HG03442 (cell line): ENCODE data around the gene MYD88.

Experiments
- ATAC-seq: cut with Tn5 transposase; IDR thresholded peaks from one replicate; pipeline ENCODE4 v1.9.1; 2021; ENCODE audit warnings: mild to moderate bottlenecking, moderate library complexity; ENCODE audit not compliant: unreplicated experiment

MYD88 gene

DNA sequence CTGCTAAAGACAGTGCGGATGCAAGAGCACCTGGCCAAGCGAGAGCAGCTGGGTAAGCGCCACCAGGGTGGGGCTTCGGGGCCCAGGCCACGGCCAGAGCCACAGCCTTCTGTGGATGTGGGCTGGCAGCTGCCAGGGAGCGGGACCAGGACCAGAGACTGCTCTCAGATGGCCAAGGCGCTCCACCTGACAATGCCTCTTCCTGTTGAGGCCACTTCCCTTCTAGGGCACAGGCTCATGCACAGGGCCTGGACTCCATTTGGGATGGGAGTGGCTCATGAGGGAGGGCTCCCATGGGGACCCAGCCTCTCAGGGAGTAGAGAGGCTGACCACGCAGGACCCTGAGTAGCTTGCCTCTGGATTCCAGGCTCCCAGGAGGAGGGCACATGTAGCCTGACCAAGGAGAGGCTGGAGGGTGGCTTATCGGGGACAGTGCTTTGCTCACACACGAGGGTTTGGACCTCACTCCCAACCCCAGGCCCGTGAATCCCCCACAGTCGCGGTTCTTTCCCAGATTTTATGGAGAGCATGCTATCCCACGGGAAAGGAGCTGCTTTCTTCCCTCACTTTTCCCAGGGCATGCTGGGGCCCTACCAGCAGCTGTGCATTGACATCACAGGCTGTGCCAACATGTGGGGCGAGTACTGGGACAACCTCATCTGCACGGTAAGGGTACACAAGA lies 26.6 kb upstream of the MYD88 start:
- ATAC-seq = no peak

DNA sequence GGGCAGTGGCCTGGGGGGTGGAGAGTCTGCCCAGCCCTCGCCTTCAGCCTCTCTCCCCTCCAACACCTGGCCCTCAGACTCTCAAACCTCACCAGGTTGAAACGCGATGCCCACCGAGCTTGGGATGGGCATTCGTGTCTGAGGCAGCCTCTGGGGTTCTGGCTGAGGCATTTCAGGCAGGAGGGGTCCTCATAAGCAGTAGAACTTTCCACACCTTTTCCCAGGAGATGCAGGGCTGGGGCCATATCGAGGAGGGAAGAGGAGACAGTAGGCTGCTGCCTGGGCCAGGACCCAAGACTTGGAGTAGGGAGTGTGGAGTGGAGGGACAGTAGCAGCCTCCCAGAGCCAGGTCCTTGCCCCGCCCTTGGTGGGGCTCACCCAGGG lies 26.1 kb upstream of the MYD88 start:
- no peak for ATAC-seq

DNA sequence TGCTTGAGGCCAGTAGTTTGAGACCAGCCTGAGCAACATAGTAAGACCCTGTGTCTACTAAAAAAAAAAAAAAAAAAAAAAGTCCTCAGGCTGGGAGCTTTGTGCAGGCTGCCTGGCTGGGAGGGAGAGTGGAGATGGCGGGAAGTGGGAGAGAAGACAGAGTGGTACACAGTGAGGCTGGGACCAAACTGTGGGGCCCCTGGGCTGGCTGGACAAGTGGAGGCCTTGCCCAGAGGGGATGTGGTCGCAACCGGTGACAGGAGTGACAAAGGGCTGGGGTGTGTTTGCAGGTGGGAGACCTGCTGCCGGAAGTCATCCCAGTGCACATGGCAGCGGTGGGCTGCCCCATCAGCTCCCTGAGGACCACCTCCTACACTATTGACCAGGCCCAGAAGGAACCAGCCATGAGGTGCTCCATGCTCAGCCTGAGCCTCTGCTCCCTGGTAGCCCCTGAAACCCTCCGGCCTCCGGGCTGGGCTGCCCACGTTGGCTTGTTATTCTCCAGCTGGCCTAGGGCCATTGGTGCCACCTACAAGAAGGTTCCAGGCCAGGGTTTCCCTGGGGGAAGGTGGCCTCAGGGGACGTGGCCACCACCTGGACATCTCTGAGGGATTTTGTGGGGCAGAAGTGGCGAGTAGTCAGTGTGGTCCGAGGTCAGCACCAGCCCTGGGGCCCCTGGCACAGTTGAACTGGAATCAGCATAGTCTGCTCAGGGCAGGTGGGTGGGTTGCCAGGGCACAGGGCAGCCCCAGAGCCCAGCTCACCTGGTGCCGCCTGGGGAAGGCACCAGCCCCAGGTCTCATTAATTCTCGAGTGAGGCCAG lies 24.2 kb upstream of the MYD88 start:
- no peak for ATAC-seq

- no peak for ATAC-seq
Measured at GRCh38 chr3:38114875-38115644, 23.4 kb upstream of the MYD88 start.

DNA sequence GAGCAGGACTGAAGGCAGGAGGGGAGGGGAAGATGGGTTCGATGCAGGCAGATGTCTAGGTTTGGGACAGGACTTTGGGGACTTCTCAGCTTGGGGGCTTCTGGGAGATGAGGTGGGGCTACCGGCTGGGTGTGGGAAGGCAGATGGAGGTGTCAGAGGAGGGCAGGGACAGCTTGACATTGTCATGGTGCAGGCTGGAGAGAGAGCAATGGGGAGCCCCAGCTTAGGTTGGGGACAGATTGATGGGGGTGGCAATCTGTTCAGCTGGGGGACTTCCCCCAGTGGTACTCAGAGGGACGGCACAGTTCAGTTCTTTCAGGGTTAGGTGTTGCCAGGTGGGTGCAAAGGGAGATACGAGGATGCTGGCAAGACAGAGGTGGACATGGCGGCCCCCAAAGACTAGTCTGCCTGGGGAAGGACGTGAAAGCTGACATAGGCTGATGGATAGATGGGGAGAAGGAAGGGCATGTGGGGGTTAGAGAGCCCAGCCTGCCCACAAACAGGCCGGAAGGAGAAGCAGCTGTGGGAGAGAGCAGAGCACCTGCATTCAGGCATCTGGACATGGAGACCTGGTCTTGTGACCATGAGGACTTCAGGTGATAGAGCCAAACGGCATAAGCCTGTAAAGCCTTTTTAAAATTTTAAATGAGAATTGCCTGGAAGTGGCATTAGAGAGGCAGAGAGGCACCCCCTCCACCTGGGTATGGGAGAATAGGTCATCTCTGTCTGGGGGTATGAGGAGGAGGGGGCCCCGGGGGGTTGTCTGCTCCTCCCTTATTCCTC lies 22.6 kb upstream of the MYD88 start:
- ATAC-seq = no peak

DNA sequence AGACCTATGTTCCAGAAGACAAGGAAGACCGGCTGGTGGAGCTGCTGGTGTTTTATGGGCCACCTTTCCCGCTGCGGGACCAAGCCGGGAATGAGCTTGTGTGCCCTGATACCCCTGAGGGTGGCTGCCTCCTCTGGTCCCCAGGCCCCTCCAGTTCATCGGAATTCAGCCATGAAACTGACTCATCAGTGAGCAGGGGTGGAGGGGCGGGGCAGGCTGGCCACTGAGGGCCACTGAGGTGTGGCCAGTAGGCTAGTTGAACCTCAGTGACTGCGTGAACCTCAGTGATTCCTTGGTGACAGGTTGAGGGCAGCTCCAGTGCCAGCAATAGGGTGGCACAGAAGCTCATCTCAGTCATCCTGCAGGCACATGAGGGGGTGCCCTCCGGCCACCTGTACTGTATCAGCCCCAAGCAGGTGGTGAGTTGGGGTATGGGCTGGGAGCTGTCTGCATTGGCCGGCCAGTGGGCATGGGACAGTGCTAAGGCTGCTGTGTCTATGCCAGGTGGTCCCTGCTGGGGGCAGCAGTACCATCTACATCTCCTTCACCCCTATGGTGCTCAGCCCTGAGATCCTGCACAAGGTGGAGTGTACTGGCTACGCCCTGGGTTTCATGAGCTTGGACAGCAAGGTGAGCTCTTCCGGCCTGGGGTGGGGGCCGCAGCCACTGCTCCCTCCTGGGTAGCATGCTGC lies 21.8 kb upstream of the MYD88 start:
- ATAC-seq = no peak

DNA sequence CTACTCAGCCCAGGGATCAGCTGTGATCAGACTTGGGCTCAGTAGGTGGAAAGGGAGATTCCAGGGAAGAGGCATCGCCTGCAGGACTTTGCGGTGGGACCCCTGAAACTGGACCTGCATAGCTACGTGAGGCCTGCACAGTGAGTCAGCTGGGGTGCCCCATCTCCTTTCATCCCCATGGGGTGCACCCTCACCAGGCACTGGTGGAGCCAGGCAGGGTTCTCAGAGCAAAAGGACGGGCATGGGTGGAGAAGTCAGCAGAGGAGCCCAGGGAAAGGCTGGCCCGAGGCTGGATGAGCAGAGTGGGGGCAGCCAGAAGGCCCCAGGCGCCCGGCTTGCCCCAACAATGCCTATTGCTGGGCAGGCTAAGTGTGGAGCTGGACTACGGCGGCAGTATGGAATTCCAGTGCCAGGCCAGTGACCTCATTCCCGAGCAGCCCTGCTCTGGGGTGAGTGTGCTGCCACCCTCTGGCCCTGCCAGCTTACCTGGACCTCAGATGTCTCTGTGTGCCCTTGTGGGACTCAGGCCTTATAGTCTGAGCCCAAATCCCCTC lies 21.2 kb upstream of the MYD88 start:
- ATAC-seq = no peak

DNA sequence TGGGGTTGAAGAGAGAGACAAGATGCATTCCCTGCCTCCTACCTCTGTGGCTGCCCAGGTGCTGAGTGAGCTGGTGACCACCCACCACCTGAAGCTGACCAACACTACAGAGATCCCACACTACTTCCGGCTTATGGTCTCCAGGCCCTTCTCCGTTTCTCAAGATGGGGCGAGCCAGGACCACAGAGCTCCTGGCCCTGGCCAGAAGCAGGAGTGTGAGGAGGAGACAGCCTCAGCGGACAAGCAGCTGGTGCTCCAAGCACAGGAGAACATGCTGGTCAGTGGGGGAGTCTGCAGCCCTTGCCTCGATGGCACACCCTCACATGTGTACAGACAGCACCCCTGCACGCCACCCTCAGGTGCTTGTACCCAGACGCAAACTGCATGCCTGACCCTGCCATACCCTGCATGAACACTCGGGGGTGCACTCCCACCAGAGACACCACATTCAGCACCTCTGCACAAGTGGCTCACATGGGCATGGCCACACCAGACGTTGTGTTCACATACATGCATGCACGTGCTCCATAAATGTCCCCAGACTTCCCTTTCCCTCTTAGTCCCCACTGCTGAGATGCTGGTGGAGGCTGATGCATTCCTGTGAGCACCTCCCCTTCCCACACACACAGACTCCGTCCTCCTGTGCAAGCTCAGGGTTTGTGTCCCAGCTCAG lies 20.6 kb upstream of the MYD88 start:
- ATAC-seq = peak; percentile 73

- no peak for ATAC-seq
Measured at GRCh38 chr3:38118421-38119247, 19.8 kb upstream of the MYD88 start.

GRCh38 chr3:38119248-38119544 lies 19.3 kb upstream of the MYD88 start:
- no peak for ATAC-seq

- ATAC-seq = no peak
Measured at GRCh38 chr3:38119821-38120692, 18.4 kb upstream of the MYD88 start.

DNA sequence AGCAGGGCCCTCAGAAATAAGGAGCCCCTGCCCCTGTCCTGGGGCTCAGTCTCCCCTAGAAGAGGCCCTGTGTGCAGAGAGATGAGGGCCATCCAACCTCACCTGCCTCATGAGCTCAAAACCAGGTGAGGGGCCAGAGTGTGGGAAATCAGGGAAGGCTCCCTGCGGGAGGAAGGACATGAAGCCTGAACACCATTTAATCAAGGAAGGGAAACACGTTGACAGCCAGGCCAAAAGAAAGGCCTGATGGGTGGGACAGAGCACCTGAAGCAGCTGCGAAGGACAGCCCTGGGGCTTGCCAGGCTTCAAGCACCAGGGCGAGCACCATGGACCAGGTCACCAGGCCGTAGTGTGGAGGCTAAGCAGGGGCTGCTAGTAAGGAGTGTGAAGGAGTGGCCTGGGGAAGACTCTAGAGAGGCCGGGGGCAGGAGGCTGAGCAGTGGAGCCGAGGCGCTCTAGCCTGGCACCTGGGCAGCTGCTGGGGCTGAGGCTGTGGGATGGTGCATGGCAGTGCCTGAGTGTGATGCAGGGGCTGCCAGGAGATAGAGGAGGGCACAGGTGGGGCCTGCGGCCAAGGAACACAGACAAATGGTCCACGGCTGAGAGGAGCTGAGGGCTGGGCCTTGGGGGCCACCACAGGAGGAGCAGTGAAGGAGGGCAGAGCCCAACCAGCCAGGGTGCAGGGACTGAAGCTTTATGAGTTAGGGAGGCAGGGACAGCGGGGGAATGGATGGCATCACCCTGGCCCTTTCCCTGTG lies 17.6 kb upstream of the MYD88 start:
- no peak for ATAC-seq

- no peak for ATAC-seq
Measured at GRCh38 chr3:38121451-38121831, 17.0 kb upstream of the MYD88 start.

GRCh38 chr3:38121832-38122461 lies 16.5 kb upstream of the MYD88 start:
- ATAC-seq = no peak

DNA sequence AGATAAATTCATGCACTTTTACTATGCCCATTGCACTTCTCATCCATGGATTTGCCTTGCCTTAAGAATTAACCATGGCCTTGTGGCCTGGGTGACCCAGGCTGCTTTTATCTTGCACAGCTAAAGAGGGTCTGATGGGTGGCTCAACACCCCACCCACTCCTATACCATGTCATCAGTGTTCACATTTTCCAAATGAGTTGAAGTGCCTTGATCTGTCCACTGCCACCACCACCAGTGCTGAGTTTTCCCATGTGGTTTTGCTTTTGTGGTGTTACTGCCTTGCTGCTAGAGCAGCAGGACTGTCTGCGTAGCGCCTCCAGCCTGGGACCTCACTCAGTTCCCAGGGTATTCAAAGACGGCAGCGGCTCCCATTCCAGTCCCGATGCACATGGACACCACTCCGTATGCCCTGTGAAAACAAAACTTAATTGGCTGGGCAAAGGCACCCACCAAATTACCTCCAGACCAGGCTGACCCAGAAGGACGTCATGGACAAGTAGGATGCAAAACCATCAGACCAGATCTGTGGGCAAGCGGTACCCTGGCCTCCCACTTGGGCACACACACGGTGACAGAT lies 15.7 kb upstream of the MYD88 start:
- ATAC-seq = no peak

GRCh38 chr3:38124324-38125122 lies 13.9 kb upstream of the MYD88 start:
- no peak for ATAC-seq
